Subcutaneous adipose tissue (tissue), 4 donors: ENCODE data around the gene SERPIND1. TPM values are rescaled to one million over a fixed set of nuclear protein-coding genes. Genes with fewer than 3 reads are reported as not detected.

Source experiments
- CTCF ChIP-seq: fragments of 450-650 bp; IDR thresholded peaks from one replicate; pipeline ENCODE4 v1.5.1; 2016; ENCODE audit warnings: low read depth, mild to moderate bottlenecking, control low read depth, antibody characterized with exemption, moderate library complexity
- total RNA-seq, 4 donors: library from RNA; depleted of rRNA; stranded (reverse); fragments of >200 nt; gene quantifications; one replicate each; pipeline ENCODE4 v1.1.0, GENCODE V29; 2016

Gene SERPIND1
- total RNA-seq, 4 donors from 2014 or later, result 0.22 TPM; not detected in 3

GRCh38 chr22:20834206-20834605, 60.3 kb downstream of the SERPIND1 start:
- TF ChIP-seq CTCF, result no peak

DNA sequence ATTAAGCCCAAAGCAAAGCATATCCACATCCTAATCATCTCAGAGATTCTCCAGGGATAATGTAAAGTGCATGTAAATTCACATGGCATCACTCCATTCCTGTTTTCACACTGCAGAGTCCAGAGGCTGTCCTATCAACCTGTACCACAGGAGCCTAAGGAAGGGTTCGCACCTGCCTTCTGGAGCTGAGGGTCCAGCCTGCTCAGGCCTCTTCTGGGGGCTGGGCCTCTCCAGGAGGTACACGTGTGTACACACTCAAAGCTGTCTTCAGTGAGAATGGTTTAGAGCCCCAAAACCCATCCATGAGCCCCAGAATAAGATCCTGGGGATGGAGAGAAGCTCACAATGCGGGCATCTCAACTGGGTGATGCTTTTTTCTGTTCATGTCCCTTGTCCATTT, 60.8 kb downstream of the SERPIND1 start:
- TF ChIP-seq CTCF, result no peak

Other genes with a start within 250 kb of the SERPIND1 start
- gene PI4KA, start 84.7 kb downstream of the SERPIND1 start, total RNA-seq, result 10 to 100 TPM; 67.3 to 92.9 (median 76.5) TPM
- 10 to 100 TPM; 20.5 to 27.1 (median 24.4) TPM for gene SNAP29, start 84.9 kb downstream of the SERPIND1 start, total RNA-seq
- 10 to 100 TPM; 32.1 to 39.8 (median 35.9) TPM for gene CRKL, start 143.3 kb downstream of the SERPIND1 start, total RNA-seq
- gene AIFM3, start 193.1 kb downstream of the SERPIND1 start, total RNA-seq, result 1 to 10 TPM; 1.3 to 5.7 (median 1.5) TPM
- 10 to 100 TPM; 41.1 to 60.8 (median 43.4) TPM for gene LZTR1, start 208.2 kb downstream of the SERPIND1 start, total RNA-seq
- gene THAP7, start 228.0 kb downstream of the SERPIND1 start, total RNA-seq, result 10 to 100 TPM; 20.7 to 26.6 (median 23.5) TPM
- 1 to 10 TPM in 2 of 4 donors, under 1 TPM in 2; 0.49 to 3.7 (median 1.2) TPM for gene P2RX6, start 241.1 kb downstream of the SERPIND1 start, total RNA-seq